ENCODE measurements around the gene PIGBOS1.

DNA sequence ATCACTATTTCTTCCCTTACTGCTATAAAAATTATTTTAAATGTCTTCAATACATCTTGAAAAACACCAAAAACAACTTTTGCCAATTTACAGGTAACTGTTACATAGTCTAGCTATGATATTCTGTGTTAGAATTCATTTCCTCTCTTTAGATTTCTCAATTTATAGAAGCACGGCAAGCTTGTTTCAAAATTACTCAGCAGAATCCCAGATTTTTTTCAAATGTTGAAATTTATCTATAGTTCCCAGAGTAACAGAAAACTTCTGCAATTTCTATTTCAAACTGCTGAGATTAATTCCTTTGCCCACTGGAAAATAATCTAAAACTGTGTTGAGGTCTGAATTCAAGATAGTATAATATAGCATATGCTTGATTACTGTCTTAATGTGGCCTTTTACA lies 48.1 kb upstream of the PIGBOS1 start:
- TF ChIP-seq, protein P1, sequence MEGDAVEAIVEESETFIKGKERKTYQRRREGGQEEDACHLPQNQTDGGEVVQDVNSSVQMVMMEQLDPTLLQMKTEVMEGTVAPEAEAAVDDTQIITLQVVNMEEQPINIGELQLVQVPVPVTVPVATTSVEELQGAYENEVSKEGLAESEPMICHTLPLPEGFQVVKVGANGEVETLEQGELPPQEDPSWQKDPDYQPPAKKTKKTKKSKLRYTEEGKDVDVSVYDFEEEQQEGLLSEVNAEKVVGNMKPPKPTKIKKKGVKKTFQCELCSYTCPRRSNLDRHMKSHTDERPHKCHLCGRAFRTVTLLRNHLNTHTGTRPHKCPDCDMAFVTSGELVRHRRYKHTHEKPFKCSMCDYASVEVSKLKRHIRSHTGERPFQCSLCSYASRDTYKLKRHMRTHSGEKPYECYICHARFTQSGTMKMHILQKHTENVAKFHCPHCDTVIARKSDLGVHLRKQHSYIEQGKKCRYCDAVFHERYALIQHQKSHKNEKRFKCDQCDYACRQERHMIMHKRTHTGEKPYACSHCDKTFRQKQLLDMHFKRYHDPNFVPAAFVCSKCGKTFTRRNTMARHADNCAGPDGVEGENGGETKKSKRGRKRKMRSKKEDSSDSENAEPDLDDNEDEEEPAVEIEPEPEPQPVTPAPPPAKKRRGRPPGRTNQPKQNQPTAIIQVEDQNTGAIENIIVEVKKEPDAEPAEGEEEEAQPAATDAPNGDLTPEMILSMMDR (IDR thresholded peaks at IDR 0.05; ENCODE audit: low read depth, low read length, missing input control): no peak
- TF ChIP-seq, protein P2, sequence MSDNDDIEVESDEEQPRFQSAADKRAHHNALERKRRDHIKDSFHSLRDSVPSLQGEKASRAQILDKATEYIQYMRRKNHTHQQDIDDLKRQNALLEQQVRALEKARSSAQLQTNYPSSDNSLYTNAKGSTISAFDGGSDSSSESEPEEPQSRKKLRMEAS (IDR thresholded peaks at IDR 0.05): no peak
- no peak for TF ChIP-seq RXRA (IDR thresholded peaks at IDR 0.05)
- TF ChIP-seq FOXA2 (IDR thresholded peaks at IDR 0.05): no peak
- TF ChIP-seq GABPA (IDR thresholded peaks at IDR 0.05 in 1 of 2, conservative IDR thresholded peaks at IDR 0.05 in 1 of 2): no peak
- TF ChIP-seq, protein P3, sequence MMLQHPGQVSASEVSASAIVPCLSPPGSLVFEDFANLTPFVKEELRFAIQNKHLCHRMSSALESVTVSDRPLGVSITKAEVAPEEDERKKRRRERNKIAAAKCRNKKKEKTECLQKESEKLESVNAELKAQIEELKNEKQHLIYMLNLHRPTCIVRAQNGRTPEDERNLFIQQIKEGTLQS (IDR thresholded peaks at IDR 0.05): no peak
- TF ChIP-seq SP1 (IDR thresholded peaks at IDR 0.05): no peak
- no peak for TF ChIP-seq EGR1 (IDR thresholded peaks at IDR 0.05; ENCODE audit: low read depth in 2 of 2)
- no peak for TF ChIP-seq YY1 (IDR thresholded peaks at IDR 0.05)
- TF ChIP-seq TAF1 (conservative IDR thresholded peaks at IDR 0.05): no peak
- TF ChIP-seq JUND (IDR thresholded peaks at IDR 0.05): no peak
